Hepatic stellate cell (primary cell): ENCODE measurements around the gene STEAP1B.
A peak's percentile ranks its signal among the peaks of the same experiment; 100 is the strongest.

Source experiments
- DNase-seq: peaks from one replicate; pipeline ENCODE4 v3.0.0; 2011; ENCODE audit warnings: low spot score

Gene STEAP1B

DNA sequence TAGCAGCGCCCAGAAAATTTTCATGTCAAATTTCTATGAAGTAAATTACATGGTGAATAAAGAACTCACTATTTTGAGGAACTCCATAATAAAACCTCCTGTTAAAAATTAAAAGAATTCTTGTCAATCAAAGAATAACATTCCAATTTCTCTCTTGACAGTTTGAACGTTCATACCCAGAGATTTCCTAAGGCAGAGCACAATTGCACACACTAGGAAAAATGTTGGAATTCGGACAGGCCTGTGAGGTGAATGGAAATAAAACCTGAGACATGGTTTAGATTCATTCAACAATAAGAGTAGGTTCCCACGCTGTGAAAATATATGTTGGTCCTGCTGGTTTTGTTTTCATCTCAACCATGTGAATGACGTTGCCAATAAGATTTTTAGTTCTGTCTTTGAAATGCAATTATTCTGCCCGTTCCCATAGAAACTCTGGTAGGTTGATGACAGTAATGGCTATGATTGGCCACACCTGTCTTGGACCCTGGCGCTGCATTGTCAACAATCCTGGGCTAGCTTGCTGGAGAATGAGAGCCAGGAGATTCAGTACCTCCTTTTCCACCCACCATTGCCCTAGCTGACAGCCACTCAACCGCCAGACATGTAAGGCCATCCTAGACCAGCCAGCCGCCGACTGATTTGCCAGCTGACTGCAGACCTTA lies 99.7 kb downstream of the STEAP1B start:
- no peak for DNase-seq

DNA sequence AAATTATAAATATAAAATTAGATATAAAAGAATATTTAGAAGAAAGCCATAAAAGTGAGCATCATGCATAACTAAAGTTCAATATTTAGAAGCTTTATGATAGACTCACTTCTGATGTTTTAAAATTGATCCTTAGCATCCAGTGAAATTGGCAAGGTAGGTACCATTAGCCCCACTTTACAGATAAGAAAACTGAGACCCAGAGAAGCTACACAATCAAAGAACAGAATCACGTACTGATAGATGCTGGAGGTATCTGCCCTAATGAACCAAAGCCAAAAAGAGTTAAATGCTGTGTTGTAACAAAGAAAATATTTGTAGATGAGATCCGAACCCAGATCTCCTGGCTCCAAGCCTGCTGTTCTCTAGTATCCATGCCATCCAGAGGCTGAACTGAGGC lies 100.4 kb downstream of the STEAP1B start:
- DNase-seq, result no peak

DNA sequence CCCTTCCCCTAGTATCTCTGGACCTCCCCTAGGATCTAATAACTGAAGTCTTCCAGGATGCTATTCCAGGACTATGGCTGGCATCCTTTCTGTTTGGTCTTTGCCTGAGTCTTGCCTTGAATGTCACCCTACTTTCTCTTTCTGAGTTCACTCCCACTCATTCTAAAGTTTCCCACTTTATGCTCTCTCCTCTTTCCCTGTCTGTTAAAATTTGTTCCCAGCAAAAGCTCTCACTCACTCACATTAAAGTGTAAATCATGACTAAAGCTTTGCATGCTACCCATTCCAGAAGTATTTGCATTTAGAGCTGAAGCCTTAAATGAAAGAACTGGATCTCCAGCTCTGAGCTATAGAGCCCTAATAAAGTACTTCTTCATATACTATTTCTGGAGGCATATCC lies 100.9 kb downstream of the STEAP1B start:
- DNase-seq, result no peak

DNA sequence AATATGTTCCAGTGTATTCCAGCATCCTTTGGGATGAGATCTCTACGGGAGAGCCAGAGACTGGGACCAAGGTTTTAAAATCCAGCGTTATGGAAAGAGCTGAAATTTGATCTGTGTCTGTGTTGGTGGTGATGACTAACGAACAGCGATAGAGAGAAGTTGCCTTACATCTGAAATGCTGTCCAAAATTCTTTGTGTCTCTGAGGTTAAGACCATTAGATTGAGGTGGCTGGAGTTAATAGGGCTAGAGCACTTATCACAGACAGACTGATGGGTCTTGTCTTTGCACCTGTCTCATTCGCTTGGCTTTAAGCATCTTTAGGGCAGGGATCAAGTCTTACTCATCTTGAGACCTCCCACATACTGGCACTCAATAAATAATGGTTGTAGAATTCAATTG lies 102.0 kb downstream of the STEAP1B start:
- no peak for DNase-seq

DNA sequence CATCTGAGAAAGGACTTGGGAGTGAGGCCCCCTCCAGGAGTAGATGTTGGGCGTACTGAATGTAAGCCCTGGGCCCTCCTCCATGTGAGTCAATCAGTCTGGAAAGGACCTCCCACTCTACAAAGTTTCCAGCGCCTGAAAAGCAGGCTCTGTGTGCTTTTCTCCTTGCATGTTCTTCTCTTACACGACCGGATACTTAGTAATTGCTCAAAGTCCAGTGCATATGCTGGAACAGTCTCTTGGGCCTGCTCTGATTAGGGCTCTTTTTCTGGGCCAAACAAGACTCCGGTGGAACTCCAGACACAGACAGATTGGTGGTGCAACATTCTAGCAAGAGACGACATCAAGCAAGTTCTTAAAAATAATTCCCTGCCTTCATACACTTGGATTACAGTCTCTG lies 104.8 kb downstream of the STEAP1B start:
- no peak for DNase-seq

DNA sequence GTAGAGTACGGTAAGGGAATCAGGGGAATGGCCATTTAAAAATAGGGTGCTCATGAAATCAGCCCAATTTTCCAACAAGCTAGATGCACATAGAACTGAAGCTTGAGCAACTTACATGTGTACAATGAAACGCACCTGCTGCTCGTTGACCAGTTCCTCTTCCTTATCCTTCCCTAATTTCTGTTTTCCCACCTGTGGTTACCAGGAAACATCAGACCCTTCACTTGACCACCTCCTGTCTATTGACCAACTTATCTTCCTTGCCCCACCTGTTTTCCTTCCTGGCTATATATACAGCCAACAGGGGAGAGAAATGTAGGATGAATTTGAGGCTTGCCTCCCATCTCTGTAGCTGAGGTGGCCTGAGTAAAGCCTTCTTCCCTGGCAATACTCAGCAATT lies 105.2 kb downstream of the STEAP1B start:
- DNase-seq, result no peak

DNA sequence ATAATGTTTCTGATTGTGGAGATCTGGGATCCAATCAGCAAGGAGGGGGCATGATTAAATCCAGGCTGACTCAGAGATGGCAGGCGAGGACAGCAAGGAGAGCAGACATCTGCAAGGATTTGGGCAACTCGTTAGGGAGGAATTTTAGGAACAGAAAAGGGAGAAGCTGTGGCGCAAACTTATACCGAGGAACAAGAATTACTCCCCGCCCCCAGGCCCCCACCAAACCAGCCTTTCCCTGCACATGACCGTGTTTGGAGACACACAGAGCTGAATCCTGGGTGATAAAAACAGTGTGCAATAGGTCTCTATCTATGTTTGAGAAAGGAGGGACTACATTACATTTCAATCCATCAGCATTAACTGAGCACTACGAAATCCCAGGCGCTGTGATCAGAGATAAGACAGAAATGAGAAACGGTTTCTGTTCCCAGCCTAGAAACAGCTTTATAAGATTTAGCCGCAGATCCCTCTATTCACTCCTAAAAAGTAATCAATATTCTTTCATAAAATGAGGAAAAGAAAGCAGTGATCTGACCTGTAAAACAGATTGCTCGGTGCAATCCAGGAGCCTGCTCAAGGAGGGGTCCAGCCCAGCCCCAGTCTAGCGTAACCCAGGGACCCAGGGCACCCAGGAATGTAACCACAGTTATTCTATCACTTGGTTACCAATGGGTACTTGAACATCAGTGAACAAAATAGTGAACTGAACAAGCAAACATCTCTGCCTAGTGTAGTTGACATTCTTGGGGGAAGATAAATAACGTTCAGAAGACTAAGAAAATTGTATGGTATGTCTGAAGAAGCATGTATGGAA lies 105.9 kb downstream of the STEAP1B start:
- peak; percentile 52 for DNase-seq

DNA sequence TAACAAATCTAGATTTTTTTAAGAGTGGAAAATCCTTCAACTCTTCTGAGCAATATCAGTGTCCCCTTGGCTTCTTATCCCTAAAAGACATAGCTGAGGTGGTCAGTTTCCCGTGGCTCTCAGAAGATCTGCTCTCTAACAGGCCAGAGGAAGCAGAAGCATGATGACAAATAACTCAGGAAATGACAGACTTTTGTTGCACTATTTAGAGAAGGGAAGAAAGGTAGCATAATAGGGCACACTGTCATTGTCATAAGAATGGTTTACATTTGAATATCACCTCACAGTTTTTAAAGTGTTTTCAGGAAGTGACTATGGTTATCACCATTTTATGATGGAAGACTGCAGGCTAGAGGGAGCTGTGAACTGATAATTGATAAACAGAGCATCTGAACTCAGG lies 109.5 kb downstream of the STEAP1B start:
- DNase-seq, result no peak

DNA sequence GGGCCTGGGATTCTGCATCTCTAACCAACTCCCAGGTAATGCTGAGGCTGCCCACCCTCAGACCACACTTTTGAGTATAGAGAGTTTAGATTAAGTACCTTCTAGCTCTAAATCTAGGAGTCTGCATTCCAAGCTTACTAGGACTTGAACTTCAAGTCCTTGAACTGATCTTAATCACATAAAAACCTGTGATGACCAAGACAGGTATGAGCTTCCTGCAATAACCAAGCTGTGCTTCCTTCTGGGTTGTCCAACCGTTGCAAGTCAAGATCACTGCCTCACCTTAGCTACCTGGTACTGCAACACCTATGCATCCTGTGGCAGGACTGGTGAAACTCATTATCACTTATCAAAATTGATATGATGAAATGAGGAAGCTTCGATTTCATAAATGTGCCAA lies 110.1 kb downstream of the STEAP1B start:
- DNase-seq, result no peak

DNA sequence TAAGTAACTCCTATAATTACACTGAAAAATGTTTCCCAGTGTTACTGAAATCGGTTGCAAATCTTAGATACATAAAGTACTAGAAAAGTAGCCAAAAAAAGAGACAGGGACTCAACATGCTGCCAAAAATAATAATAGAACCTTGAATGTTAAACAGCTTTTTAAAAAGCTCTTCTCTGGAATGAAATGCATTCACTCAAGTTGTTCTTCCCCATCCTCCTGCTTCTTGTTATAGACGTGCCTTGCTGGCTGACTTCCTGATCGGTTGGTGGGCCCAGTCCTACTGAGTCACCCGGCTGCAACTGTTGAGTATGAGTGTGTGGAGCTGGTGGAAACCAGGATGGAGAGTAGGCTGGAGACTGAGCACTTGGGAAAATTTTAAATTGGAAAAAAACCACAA lies 112.4 kb downstream of the STEAP1B start:
- DNase-seq, result peak; percentile 68

DNA sequence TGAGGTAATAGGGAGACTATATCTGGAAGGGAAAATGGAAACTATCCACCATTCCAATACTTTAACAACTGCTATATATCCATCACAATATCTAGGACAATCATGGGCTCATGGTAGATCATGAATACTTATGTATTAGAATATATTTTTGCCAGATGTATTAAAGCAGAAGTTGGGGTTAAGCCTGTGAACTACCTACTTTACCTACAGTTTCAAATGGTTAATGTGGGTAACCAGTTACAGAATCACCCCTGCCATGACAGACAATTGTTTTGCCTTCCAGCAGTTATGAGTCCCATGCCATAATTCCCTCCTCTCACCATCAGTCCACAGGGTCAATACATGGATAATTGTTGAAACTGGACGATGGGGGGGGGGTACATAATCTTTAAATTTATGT lies 113.1 kb downstream of the STEAP1B start:
- DNase-seq, result no peak

DNA sequence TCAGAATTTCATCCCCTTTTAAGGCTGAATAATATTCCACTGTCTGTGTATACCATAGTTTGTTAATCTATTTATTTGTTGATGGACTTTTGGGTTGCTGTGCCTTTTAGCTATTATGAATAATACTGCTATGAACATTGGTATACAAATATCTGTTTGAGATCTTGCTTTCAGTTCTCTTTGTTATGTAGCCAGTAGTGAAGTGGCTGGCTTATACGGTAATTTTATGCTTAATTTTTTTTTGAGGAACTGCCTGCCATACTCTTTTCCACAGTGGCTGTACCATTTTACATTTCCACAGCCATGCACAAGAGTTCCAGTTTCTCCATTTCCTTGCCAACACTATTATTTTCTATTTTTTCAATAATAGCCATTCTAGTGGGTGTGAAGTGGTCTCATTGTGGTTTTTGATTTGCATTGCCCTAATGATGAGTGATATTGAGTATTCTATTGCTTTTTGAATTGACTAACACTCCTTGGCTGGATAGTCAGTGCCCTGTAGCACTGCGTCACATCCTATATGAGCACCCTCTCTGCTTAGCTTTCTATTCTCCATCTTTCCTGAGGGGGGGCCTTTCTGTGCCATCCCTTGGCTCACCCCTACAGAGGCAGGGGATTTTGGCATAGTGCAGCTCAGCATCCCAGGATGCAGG lies 113.7 kb downstream of the STEAP1B start:
- no peak for DNase-seq

DNA sequence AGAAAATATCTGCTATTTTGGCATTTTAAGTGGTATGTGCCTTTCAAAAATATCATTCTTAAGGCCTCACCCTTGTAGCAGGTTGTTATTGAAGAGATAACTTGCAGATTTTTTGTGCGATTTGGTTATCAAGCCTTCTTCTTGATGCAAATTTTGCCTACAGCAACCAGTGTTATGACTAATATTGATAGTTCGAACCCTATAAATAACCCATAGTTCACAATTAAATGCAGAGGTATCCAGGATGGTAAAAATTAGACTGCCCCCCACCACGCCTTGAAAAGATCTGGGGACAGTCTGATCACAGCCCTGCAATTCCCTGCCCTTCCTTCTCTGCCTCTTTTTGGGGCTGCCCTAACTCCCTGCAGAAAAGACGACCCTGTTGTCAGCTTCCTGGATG lies 114.7 kb downstream of the STEAP1B start:
- DNase-seq, result no peak

DNA sequence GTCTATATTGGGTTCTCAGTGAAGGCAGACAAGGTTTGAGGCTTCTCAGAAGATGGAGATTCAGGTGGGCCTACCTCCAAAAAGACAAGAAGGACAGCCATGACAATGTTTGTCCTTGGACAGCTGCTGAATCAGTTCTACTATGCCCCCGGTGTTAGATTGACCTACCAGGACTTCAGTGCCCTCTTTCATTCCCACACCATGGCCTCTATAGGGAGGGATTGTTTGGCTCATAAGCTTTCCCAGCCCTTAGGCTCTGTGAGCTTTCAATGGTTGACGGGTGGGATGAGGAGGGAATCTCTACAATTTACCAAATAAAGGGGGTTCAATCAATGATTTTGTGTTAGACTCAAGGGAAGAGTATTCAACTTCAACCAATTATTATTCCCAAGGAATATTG lies 119.7 kb downstream of the STEAP1B start:
- no peak for DNase-seq

DNA sequence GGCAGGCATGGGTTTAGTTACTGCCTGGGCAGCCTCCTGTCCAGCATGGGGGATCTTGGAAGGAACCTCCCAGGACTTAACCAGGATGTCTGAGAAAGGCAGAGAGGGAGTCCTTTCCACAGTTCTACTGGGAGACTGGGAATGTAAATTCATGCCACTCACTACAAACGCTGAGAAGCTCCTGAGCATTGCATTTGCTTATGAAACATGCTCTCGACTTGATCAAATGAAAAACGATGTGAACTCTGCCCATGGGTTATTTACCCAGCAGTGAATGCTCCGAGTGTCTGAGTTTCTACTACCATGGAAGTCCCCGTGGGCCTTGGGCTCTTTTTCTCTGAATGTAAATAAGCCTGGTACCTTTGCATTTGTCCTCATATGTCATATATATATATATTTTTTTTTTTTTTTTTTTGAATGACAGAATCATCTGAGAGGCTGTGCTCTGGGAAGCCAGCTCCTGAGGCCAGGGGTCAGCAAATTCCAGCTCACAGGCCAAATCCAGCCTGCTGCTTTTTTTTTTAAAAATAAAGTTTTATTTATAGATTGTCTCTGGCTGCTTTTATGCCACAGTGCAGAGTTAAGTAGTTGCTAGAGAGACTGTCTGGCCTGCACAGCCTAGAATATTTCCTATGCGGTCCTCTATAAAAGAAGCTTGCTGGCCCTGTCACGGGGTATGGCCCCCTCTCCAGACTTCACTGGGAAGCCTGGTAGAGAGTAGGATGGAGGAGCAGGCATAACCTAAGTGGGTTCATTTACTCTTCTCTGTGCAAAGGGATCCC lies 121.6 kb downstream of the STEAP1B start:
- no peak for DNase-seq

DNA sequence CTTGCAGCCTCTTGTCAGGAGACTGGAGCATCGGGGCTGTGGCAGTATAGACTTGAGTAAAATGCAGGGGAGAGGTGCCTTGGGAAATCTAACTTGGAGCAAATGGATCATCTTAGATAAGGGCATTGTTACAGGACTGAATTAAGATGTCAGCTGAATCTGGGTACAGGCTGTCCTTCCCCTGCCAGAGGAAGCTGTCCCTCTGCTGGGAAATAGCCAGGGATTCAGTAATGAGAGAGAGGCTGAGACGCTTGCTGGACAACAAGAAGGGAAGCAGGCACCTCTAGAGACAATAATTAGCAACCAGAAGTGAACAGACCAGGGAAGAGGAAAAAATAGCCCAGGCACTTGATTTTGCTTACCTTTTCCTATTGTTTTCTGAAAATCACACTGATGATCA lies 122.3 kb downstream of the STEAP1B start:
- no peak for DNase-seq

DNA sequence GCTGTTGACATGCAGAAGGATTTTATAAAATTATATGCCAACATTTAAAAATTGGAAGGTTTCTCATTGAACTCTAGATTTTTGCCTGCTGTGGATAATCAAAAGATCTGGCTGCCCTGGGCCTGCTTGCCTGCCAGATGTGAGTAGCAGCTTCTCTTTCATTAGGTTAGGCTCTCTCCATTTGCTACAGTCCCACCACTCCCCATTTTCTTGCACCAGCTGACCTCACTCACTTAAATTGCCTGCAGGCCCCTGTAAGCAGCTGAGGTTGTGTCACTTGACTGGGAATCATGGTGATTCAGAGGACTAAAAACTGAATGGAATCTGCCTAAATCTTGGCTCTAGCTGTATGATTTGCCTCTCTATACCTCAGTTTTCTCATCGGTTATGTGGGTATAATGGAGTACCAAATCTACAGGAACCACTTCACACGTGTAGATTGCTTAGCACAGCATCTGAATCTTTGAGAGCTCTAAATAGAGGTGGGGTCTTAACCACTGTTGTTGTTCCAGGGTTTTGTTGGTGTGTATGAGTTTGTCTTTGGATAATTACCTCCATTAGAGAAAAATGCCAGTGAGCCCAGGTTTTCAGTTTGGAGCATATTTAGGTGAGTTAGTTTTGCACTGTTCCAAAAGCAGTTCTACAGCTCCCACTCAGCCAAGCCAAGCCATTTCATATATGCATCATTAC lies 124.5 kb downstream of the STEAP1B start:
- no peak for DNase-seq

DNA sequence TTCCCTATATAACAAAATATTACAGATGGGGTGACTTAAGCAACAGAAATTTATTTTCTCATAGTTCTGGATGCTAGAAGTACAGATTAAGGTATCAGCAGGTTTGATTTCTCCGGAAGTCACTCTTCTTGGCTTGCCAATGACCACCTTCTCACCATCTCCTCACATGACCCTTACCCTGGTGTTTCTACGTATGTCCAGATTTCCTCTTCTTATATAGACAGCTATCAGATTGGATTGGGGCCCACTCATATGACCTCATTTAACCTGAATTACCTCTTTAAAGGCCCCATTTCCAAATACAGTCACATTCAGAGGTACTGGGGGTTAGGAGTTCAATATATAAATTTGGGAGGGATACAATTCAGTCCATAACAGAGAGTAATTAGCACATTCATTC lies 126.1 kb downstream of the STEAP1B start:
- DNase-seq, result no peak

DNA sequence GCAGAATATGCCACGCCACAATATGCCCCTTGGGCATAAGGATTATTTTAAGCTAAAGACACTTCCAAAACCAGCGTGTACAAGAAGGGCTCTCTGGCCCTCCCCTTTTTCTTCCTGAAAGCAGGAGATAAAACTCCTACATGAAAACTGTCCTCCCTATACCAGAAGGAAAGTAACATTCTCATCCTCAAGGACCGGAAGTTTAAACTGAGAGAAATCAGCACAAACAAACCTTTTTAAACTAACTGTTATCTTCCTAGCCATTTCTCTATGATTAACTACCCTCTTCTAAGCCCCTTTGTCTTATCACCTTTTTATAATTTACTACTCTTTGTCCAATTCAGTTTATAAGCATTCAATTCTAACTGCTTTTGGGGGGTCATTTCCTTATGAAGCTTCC lies 126.6 kb downstream of the STEAP1B start:
- no peak for DNase-seq

DNA sequence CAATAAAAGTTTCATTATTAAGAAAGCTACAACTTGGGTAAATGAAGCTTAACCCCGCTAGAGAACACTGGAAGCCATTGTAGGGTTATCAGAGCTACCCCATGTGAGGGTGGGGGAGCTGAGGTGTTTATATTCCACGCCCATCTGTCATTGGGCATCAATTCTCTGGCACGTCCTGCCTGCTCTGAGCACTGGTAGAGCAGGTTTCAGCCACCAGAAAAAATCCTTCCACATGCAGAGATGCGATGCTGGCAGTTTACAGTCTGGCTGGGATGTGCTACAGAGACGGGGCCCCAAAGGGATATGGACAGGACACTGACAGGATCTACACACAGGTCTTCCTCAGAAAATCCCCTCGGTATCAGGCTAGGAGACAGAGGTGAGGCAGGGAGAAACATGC lies 127.1 kb downstream of the STEAP1B start:
- no peak for DNase-seq

DNA sequence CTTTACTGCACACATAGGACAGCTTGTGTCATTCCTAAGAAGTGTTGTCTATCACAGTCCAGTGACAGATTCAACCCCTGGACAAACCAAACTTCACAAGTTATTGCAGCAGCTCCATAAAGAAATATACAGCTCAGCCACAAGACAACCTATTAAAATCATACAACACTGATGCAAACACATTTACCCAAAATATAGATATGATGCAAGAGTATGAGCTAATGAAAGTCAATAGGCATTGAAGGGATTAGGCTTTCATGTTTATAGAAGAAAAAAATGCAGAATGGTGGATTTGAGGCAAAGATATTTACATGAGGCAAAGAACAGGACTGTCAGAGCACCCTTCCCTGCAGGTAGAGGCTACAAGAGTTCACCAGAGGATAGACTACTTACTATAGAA lies 128.1 kb downstream of the STEAP1B start:
- DNase-seq, result no peak
